ENCODE data around the gene PLXNB3. TPM values are rescaled to one million over a fixed set of nuclear protein-coding genes. Genes with fewer than 3 reads are reported as not detected.

PLXNB3 gene
- total and polyA plus RNA-seq, 5 experiments from 2014 or later = 0.34 to 0.41 TPM; not detected in 3

- Mint-ChIP-seq H3K9me3 (no peaks in the 10 kb centered on the region), H3K27me3 (no peaks in the 10 kb centered on the region), H3K4me1 (peaks cover 7 to 40% (median 26%) of the 10 kb centered on the region in 4 donors), H3K4me3 (peak overlapping the region; percentile 86 to 95 (median 92)), H3K36me3 (peaks cover 0 to 14% (median 0%) of the 10 kb centered on the region in 3 donors), H3K27ac (peak overlapping the region in 9 of 10 donors; percentile 72 to 96 (median 93))
- POLR2A ChIA-PET = interaction anchor here (0.7 to 3.0 kb wide), 9 partner anchors 13 to 752 kb away, joined by 3 to 39 read pairs (median 4); partner anchors contain the start of genes ARHGAP4, HCFC1, IKBKG and TMEM187
- DNase-seq (peak in 1 of 10 donors; percentile 2), ATAC-seq (peak; percentile 2 to 10)
Measured at GRCh38 chrX:153794897-153795816, 31.1 kb downstream of the PLXNB3 start.

- peaks cover 0 to 14% (median 0%) of the 10 kb centered on the region in 3 donors for H3K36me3 Mint-ChIP-seq
- H3K9me3 Mint-ChIP-seq = no peaks in the 10 kb centered on the region
- no peak for DNase-seq
- ATAC-seq = no peak
- POLR2A ChIA-PET = no interaction called here
- H3K4me3 Mint-ChIP-seq = peak overlapping the region in 1 of 10 donors; percentile 41
- peak overlapping the region in 1 of 10 donors; percentile 84 for H3K27ac Mint-ChIP-seq
- no peaks in the 10 kb centered on the region for H3K27me3 Mint-ChIP-seq
- H3K4me1 Mint-ChIP-seq = peaks cover 6 to 26% (median 24%) of the 10 kb centered on the region in 4 donors
Measured at GRCh38 chrX:153797415-153798015, 33.5 kb downstream of the PLXNB3 start.

DNA sequence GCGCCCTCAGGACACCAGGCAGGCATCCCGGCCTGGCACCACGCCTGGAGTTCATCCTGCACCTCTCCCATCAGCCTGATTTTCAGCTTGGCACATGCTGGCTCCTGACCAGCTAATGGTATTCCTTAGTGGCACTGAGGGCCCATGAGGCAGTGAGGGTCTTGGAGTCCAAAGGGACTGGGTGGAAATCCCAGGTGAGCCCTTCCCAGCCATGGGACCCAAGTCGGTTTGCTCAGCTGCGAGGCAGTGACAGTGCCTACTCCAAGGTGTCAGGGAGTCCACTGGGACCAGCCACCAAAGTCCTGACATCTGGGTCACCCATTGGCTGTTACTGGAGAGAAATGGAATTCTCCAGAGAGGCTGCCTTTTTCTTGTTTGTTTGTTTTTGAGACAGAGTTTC, 35.3 kb downstream of the PLXNB3 start:
- POLR2A ChIA-PET = no interaction called here
- no peak for DNase-seq
- no peak overlapping the region for H3K27ac Mint-ChIP-seq
- H3K9me3 Mint-ChIP-seq = no peaks in the 10 kb centered on the region
- peaks cover 0 to 14% (median 0%) of the 10 kb centered on the region in 3 donors for H3K36me3 Mint-ChIP-seq
- ATAC-seq = no peak
- no peaks in the 10 kb centered on the region for H3K27me3 Mint-ChIP-seq
- H3K4me1 Mint-ChIP-seq = peaks cover 0 to 19% (median 16%) of the 10 kb centered on the region in 4 donors
- H3K4me3 Mint-ChIP-seq = no peak overlapping the region

DNA sequence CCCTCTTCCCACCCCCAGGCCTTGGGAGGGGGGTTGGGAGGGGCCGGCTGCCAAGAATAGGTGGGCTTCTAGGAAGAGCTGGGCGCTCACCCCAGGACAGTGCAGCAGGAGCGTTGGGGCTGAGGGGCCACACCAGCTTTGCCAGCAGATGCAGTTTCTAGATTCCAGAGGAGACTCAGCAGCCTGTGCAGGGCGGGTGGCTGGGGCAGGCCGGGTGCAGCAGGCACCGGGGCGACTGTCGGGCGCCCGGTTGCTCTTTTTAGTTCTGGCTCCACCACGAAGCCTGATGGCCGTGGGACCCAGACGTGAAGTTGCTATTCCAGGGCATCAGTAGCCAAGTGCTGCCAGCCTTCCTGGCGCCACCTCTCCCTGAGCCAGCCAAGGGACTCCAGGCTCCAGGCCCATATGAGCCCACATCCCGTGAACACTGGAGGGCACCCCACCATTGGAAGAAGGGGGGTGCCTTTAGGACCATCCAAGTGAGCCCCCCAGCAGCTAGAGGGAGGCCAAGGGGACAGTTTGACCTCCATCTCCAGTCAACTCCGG, 36.2 kb downstream of the PLXNB3 start:
- Mint-ChIP-seq H3K4me1 (peaks cover 0 to 17% (median 15%) of the 10 kb centered on the region in 4 donors), H3K9me3 (no peaks in the 10 kb centered on the region), H3K27ac (no peak overlapping the region), H3K4me3 (no peak overlapping the region), H3K27me3 (no peaks in the 10 kb centered on the region), H3K36me3 (peaks cover 0 to 14% (median 0%) of the 10 kb centered on the region in 3 donors)
- DNase-seq (no peak), ATAC-seq (no peak)
- POLR2A ChIA-PET = no interaction called here

DNA sequence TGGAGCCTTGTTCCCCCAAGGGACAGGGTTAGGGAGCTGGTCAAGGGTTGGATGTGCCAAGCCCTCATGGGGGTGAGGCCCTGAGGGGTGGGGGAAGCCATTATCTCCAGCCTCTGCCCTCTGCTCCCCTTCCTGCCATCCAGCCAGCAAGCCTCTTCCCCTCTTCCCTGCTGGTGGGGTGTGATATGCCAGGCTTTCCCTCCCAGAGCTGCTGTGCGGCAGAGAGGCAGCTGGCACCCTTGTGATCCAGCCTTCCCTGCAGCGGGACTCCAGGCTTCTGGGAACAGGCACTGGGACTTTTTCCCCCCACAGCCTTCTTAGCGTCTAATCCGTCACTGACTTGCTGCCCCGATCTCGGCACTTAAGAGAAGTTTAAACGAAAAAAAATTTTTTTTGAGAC, 36.7 kb downstream of the PLXNB3 start:
- peaks cover 0 to 14% (median 12%) of the 10 kb centered on the region in 4 donors for H3K4me1 Mint-ChIP-seq
- no peak for ATAC-seq
- no peak overlapping the region for H3K27ac Mint-ChIP-seq
- peaks cover 0 to 14% (median 0%) of the 10 kb centered on the region in 3 donors for H3K36me3 Mint-ChIP-seq
- no peak overlapping the region for H3K4me3 Mint-ChIP-seq
- H3K9me3 Mint-ChIP-seq = no peaks in the 10 kb centered on the region
- POLR2A ChIA-PET = no interaction called here
- no peaks in the 10 kb centered on the region for H3K27me3 Mint-ChIP-seq
- no peak for DNase-seq

DNA sequence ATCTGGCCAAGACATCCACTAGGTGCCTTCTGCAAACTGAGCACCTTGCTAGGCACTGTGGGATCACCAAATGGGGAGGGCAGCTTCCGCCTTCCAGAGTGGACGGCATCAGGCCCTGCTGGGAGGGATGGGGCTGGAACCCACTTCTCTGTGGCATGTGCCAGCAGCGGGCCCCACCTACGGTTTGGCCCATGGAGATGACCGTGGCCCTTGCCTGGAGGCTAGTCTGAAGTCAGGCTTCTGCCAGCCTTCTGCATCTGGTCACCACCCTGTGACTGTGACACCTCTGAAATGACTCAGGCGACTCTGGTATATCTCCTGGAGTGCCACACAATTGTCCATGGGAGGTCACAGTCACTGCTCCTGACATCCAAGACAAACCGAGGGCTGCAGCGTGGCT, 37.6 kb downstream of the PLXNB3 start:
- POLR2A ChIA-PET = no interaction called here
- Mint-ChIP-seq H3K36me3 (peaks cover 0 to 11% (median 0%) of the 10 kb centered on the region in 3 donors), H3K9me3 (no peaks in the 10 kb centered on the region), H3K27me3 (no peaks in the 10 kb centered on the region), H3K27ac (no peak overlapping the region), H3K4me3 (no peak overlapping the region), H3K4me1 (peaks cover 0 to 5% (median 3%) of the 10 kb centered on the region in 4 donors)
- ATAC-seq (no peak), DNase-seq (no peak)

- DNase-seq = no peak
- H3K27me3 Mint-ChIP-seq = no peaks in the 10 kb centered on the region
- peak overlapping the region in 2 of 10 donors; percentile 36 to 40 for H3K27ac Mint-ChIP-seq
- peaks cover 0 to 7% (median 0%) of the 10 kb centered on the region in 3 donors for H3K36me3 Mint-ChIP-seq
- peaks cover 0 to 3% (median under 1%) of the 10 kb centered on the region in 4 donors for H3K4me1 Mint-ChIP-seq
- ATAC-seq = no peak
- H3K9me3 Mint-ChIP-seq = no peaks in the 10 kb centered on the region
- POLR2A ChIA-PET = no interaction called here
- no peak overlapping the region for H3K4me3 Mint-ChIP-seq
Measured at GRCh38 chrX:153802513-153803045, 38.5 kb downstream of the PLXNB3 start.

- Mint-ChIP-seq H3K36me3 (peaks cover 0 to 4% (median 0%) of the 10 kb centered on the region in 3 donors), H3K4me1 (peaks cover 0 to 3% (median 0%) of the 10 kb centered on the region in 4 donors), H3K27me3 (no peaks in the 10 kb centered on the region), H3K27ac (no peak overlapping the region), H3K9me3 (no peaks in the 10 kb centered on the region), H3K4me3 (no peak overlapping the region)
- DNase-seq (no peak), ATAC-seq (no peak)
- POLR2A ChIA-PET = no interaction called here
Measured at GRCh38 chrX:153803211-153804099, 39.4 kb downstream of the PLXNB3 start.

DNA sequence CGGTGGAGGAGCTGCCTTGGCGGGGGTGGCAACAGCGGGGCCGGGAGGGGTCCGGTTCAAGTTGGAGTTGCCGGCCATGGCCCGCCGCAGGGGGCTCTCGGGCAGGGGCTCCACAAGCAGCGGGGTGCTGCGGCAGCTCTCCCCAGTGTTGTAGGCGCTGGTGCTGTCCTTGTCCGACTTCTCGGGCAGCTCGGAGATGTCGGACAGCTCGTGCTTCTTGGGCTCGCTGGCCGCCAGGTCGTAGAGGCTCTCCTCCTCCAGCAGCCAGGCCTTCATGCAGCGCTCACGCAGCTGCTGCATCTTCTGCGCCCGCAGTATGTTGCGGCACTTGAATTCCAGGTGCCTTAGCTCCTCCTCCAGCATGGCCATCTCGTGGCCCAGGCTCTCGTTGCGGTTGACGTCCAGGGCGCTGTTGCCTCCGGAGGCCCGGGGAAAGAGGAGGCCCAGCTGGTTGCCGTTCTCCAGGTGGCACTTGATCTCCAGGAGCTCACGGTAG, 40.1 kb downstream of the PLXNB3 start:
- Mint-ChIP-seq H3K4me1 (peaks cover 0 to 3% (median 0%) of the 10 kb centered on the region in 4 donors), H3K27ac (no peak overlapping the region), H3K27me3 (no peaks in the 10 kb centered on the region), H3K4me3 (no peak overlapping the region), H3K9me3 (no peaks in the 10 kb centered on the region), H3K36me3 (no peaks in the 10 kb centered on the region)
- no peak for DNase-seq
- POLR2A ChIA-PET = no interaction called here
- ATAC-seq = no peak

DNA sequence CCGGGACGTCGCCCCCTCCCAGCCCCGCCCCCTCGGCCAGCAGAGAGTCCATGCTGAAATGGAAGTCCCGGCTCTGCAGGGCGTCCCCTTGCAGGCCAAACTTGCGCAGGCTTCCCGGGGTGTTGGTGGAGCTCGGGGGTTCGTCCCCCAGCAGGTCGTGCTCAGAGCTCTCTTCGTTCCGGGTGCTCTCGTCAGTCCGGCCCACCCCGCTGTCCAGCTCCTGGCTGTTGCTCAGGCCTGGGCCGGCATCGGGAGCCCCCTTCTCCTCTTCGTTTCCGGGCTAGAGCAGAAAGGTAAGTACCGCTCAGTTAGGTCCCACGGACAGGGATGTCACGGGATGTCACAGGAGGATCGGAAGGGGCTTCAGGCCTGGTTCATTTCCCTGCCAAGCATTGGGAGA, 40.6 kb downstream of the PLXNB3 start:
- Mint-ChIP-seq H3K9me3 (no peaks in the 10 kb centered on the region), H3K4me1 (peaks cover 0 to 3% (median 0%) of the 10 kb centered on the region in 4 donors), H3K27me3 (no peaks in the 10 kb centered on the region), H3K36me3 (no peaks in the 10 kb centered on the region), H3K4me3 (no peak overlapping the region), H3K27ac (no peak overlapping the region)
- ATAC-seq (no peak), DNase-seq (no peak)
- POLR2A ChIA-PET = no interaction called here

- ATAC-seq (no peak), DNase-seq (no peak)
- POLR2A ChIA-PET = interaction anchor here (1.0 kb wide), 1 partner anchor 13 kb away, joined by 4 read pairs; no protein-coding TSS in a partner anchor
- Mint-ChIP-seq H3K27me3 (no peaks in the 10 kb centered on the region), H3K36me3 (no peaks in the 10 kb centered on the region), H3K4me3 (no peak overlapping the region), H3K27ac (peak overlapping the region in 1 of 10 donors; percentile 12), H3K4me1 (peaks cover 0 to 3% (median 0%) of the 10 kb centered on the region in 4 donors), H3K9me3 (no peaks in the 10 kb centered on the region)
Measured at GRCh38 chrX:153805436-153805835, 41.4 kb downstream of the PLXNB3 start.

Data from naive thymus-derived CD8-positive, alpha-beta T cell (primary cell).